Mucosa of rectum (tissue), 2 donors: ENCODE results near the gene MYO5B.

Source experiments
- H3K27ac ChIP-seq, 2 donors: one replicate each; pipeline ENCODE4 v1.7.0; 2013; ENCODE audit warnings: inconsistent platforms in 2 of 2, low read depth in 2 of 2, low read length in 2 of 2
- H3K27me3 ChIP-seq, 2 donors: one replicate each; pipeline ENCODE4 v1.7.0; 2013; ENCODE audit warnings: low read length in 2 of 2; ENCODE audit not compliant: control insufficient read depth in 2 of 2, insufficient read depth in 2 of 2
- H3K36me3 ChIP-seq, 2 donors: one replicate each; pipeline ENCODE4 v1.7.0; 2013; ENCODE audit warnings: low read length in 2 of 2; ENCODE audit not compliant: control insufficient read depth in 2 of 2, insufficient read depth in 2 of 2
- H3K4me1 ChIP-seq, 2 donors: one replicate each; pipeline ENCODE4 v1.7.0; 2013; ENCODE audit warnings: low read length in 2 of 2, mild to moderate bottlenecking in 1 of 2; ENCODE audit not compliant: control insufficient read depth in 2 of 2, insufficient read depth in 2 of 2
- H3K4me3 ChIP-seq, 2 donors: one replicate each; pipeline ENCODE4 v1.7.0; 2013; ENCODE audit warnings: low read length in 2 of 2
- H3K9ac ChIP-seq, 2 donors: one replicate each; pipeline ENCODE4 v1.7.0; 2013; ENCODE audit warnings: low read length in 2 of 2, low read depth in 1 of 2, mild to moderate bottlenecking in 1 of 2
- H3K9me3 ChIP-seq, 2 donors: one replicate each; pipeline ENCODE4 v1.7.0; 2013; ENCODE audit warnings: low read length in 2 of 2; ENCODE audit not compliant: control insufficient read depth in 2 of 2
- donor health status: healthy.
- donor health status: Normal muscosa, but diverticular disease.

MYO5B gene

DNA sequence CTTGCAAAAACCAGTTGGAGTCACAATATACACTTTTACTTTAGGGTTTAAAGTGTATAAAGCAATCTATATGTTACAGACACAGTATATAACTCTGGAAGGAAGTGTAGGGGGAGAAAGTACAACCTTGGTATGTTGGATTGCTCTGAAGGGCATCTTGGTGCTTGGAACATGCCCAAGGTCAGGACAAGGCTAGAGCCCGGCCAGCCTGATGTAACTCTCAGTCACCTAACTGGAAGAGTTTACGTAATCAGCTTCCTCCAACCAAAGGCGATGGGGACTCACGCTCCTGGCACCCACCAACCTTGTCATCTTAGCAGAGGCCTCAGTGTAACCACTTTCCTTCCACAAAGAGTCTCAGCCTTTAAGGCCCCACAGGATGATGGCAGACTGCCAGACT, 200.5 kb downstream of the MYO5B start:
- Histone ChIP-seq H3K9me3 (no peaks in the 10 kb centered on the region), H3K4me1 (no peaks in the 10 kb centered on the region), H3K27ac (no peak overlapping the region), H3K4me3 (no peak overlapping the region), H3K36me3 (peaks cover 9 to 17% of the 10 kb centered on the region in 2 donors), H3K27me3 (no peaks in the 10 kb centered on the region), H3K9ac (no peak overlapping the region)

DNA sequence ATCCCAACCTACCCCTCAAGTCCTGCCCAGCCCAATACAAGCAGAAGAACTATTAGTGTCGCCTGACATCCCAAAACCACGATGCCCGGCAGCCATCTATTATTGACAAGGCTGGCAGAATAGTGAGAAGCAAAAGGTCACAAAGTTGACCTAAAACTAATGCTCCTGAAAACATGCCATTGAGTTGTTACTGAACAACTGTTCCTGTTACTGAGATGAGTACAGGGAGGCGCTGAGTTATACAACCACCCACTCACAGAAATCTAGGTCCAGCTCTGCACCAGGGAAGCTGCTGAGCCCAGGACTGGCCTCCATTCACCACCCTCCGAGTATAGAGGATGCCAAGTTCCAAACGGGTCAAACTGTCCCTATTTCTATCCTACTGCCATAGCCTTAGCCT, 201.6 kb downstream of the MYO5B start:
- Histone ChIP-seq H3K36me3 (peaks cover 14 to 24% of the 10 kb centered on the region in 2 donors), H3K27ac (no peak overlapping the region), H3K4me3 (no peak overlapping the region), H3K9me3 (no peaks in the 10 kb centered on the region), H3K27me3 (no peaks in the 10 kb centered on the region), H3K4me1 (no peaks in the 10 kb centered on the region), H3K9ac (no peak overlapping the region)

DNA sequence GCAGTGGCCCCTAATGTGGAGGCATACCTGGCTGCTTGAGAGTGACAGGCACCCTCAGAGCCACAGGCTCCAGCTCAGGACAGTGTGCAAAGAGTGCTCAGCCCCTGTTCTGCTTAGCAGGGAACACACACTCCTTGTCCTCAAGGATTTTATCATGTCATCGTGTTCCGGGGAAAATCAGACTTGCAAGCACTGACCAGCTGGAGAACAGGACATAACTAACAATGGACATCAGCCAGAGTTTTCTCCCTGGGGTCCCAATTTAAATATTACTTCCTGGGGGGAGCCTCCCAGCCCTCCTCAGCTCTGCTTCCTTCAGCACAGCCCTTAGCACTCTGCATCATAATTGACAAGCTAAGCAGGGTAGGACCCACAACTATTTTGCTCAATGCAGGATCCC, 206.2 kb downstream of the MYO5B start:
- Histone ChIP-seq H3K27me3 (no peaks in the 10 kb centered on the region), H3K4me1 (no peaks in the 10 kb centered on the region), H3K27ac (no peak overlapping the region), H3K4me3 (no peak overlapping the region), H3K36me3 (peaks cover 17 to 27% of the 10 kb centered on the region in 2 donors), H3K9ac (no peak overlapping the region), H3K9me3 (no peaks in the 10 kb centered on the region)

DNA sequence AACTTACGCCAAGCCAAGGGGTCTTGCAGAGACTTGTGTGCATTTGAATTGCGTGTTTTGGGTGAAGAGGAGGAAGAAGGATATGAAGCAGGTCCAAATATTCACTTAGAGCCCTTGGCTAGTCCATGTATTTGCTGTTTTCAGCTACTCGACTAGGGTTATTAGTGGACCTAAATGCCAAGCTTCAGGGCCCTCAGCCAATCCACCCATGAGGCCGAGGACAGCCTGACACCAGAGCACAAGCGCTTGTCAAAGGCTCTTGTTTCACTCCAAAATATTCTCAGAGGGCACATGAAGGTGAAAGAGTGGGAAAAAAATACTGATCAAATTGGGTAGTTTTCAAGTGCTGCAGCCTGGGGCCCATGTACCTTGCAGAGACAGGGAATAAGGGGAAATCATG, 206.8 kb downstream of the MYO5B start:
- no peak overlapping the region for H3K9ac ChIP-seq
- no peaks in the 10 kb centered on the region for H3K27me3 ChIP-seq
- H3K36me3 ChIP-seq = peaks cover 17 to 27% of the 10 kb centered on the region in 2 donors
- H3K27ac ChIP-seq = no peak overlapping the region
- no peak overlapping the region for H3K4me3 ChIP-seq
- no peaks in the 10 kb centered on the region for H3K9me3 ChIP-seq
- no peaks in the 10 kb centered on the region for H3K4me1 ChIP-seq

DNA sequence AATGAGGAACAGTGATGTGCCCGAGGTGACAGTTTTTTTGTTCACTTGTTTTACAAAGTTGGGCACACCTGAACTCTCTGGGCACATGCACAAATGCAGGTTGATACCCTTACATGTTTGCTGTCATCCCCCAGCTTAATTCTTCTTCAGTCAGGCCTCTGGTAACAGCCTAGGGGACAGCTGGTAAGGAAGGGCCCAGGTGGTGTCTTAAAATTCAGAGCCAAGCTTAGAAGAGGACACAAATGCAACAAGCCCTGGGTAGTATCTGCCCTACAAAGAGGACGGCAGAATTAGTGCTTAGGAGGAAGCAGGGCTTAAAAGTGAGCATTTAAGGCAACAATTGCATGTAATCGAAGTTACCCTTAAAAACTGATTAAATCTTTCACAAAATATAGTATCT, 209.7 kb downstream of the MYO5B start:
- H3K9ac ChIP-seq = no peak overlapping the region
- H3K9me3 ChIP-seq = no peaks in the 10 kb centered on the region
- no peak overlapping the region for H3K4me3 ChIP-seq
- H3K27ac ChIP-seq = no peak overlapping the region
- no peaks in the 10 kb centered on the region for H3K4me1 ChIP-seq
- no peaks in the 10 kb centered on the region for H3K27me3 ChIP-seq
- H3K36me3 ChIP-seq = peaks cover 16 to 21% of the 10 kb centered on the region in 2 donors

DNA sequence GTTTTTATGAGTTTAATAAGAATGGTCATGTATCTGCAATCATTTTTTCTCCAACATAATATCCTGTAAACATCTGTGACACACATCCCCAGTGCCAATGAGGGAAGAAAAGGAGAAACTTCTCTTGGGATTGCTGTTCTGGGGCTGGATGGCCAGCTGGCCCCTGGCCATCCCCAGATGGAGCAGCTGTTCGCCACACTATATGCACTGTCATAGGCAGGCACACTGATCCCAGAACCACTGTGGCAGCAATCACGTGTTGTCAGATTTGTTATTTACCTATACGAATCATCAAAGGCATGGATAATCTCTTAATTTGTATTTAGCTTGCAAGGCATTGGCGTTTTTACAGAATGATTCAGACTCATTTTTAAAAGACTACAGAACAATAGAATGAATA, 214.1 kb downstream of the MYO5B start:
- Histone ChIP-seq H3K36me3 (peaks cover 12 to 17% of the 10 kb centered on the region in 2 donors), H3K9me3 (no peaks in the 10 kb centered on the region), H3K27me3 (no peaks in the 10 kb centered on the region), H3K4me3 (no peak overlapping the region), H3K27ac (no peak overlapping the region), H3K4me1 (no peaks in the 10 kb centered on the region), H3K9ac (no peak overlapping the region)

DNA sequence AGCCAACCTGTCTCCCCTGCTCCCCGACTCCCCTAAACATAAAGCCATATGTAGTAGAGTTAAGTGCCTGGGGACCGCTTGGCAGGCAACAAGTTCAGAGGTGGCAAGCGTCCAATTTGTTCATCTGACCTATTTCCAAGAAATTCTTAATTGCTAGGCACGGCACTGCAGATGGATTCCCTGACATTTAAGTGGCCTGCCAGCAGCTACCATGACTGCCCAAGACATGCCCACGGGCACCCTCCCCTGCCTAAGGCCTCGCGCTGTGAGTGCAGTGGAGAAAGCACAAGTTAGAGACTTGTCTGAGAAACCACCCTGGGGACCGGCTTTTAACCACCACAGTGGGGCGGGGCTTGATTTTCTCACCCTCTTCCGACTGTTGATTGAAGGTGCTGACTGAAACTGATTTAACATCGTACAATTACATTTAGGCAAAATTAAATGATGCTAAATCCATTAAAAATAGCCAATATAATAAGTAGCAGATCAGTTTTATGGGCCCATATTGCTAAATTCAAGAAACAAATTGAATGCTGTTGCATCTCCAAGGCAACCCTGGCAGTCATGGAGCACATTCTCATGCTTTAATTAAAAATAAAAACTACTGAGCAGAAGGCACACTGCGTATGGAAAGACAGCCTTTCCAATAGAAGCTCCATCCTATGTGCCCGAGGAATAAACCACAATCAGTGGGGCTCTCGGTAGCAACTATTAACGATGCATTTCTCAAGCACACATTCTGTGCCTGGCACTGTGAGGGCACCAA, 218.0 kb downstream of the MYO5B start:
- H3K9ac ChIP-seq = no peak overlapping the region
- no peak overlapping the region for H3K4me3 ChIP-seq
- H3K4me1 ChIP-seq = no peaks in the 10 kb centered on the region
- H3K27me3 ChIP-seq = no peaks in the 10 kb centered on the region
- H3K9me3 ChIP-seq = no peaks in the 10 kb centered on the region
- H3K27ac ChIP-seq = no peak overlapping the region
- peaks cover 24 to 26% of the 10 kb centered on the region in 2 donors for H3K36me3 ChIP-seq

DNA sequence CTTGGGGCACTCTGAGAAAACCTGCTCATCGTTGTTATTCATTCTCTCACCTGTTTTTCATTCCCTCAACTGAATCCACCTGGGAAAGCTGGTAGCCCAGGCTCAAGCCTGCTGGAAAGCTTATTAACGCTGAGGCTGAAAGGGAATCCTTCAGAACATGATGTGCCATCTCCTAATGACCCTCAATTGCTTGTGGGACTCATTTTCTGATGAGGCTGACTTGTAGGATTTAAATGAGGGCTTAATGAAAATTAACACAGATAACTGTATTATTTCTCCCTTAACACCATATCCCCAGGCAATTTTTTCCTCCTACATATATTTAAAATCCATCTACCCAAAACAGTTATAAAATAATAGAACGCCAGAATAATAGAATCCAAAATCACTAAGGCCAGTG, 218.9 kb downstream of the MYO5B start:
- Histone ChIP-seq H3K4me1 (no peaks in the 10 kb centered on the region), H3K27ac (no peak overlapping the region), H3K9ac (no peak overlapping the region), H3K27me3 (no peaks in the 10 kb centered on the region), H3K9me3 (no peaks in the 10 kb centered on the region), H3K36me3 (peaks cover 28% of the 10 kb centered on the region in 2 donors), H3K4me3 (no peak overlapping the region)

DNA sequence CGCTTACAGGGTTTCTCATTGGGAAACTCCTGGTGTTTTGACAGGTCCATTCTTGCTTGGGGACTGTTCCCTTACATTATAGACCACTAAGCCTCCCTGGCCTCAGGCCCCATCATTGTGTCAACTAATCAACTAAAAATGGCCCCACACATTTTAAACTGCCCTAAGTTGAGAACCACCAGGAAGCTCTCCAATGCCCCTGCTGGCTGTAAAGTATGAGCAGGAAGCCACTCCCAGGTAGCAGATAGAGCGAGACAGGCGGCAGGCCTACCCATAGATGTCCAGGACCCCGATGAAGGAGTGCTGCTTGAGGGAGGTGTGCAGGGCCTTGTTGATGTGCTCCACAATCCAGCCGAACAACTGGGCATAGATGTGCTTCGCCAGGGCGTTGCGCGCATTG, 220.9 kb downstream of the MYO5B start:
- no peak overlapping the region for H3K4me3 ChIP-seq
- no peaks in the 10 kb centered on the region for H3K4me1 ChIP-seq
- H3K36me3 ChIP-seq = peaks cover 18 to 29% of the 10 kb centered on the region in 2 donors
- H3K27ac ChIP-seq = no peak overlapping the region
- no peaks in the 10 kb centered on the region for H3K9me3 ChIP-seq
- no peak overlapping the region for H3K9ac ChIP-seq
- no peaks in the 10 kb centered on the region for H3K27me3 ChIP-seq

DNA sequence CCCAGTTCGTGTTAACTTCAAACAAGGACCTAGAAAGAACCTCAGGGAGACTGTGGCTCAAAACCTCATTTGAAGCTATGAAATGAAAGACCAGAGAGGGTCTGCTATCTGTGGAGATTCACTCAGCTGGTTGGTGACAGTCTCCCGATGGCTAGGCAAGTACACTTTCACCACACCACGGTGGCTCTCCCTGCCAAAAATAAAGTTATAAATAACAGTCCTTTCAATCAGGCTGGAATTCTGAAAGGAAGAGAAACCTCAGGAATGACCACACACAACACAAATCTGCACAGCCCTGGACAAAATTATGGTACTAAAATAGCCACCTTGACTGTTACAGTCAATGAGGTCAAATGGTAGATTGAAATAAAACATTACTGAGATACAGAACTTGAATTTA, 221.4 kb downstream of the MYO5B start:
- Histone ChIP-seq H3K4me3 (no peak overlapping the region), H3K27ac (no peak overlapping the region), H3K4me1 (no peaks in the 10 kb centered on the region), H3K36me3 (peaks cover 15 to 26% of the 10 kb centered on the region in 2 donors), H3K9ac (no peak overlapping the region), H3K27me3 (no peaks in the 10 kb centered on the region), H3K9me3 (no peaks in the 10 kb centered on the region)
